Measurements from ENCODE around the gene CTBP2. TPM values are rescaled to one million over a fixed set of nuclear protein-coding genes. Genes with fewer than 3 reads are reported as not detected.

Gene CTBP2
- total RNA-seq, 3 donors from 2014 or later = 1.0 to 1.4 (median 1.3) TPM

- Mint-ChIP-seq H3K4me3 (no peak overlapping the region), H3K27me3 (ENCODE audit: low read depth) (peaks cover 3% of the 10 kb centered on the region), H3K4me1 (ENCODE audit: low read depth) (no peaks in the 10 kb centered on the region), H3K9me3 (no peaks in the 10 kb centered on the region), H3K36me3 (ENCODE audit: insufficient read depth) (no peaks in the 10 kb centered on the region)
- ATAC-seq = no peak
- DNase-seq = no peak
Measured at GRCh38 chr10:125121003-125121402, 39.4 kb downstream of the CTBP2 start.

- Mint-ChIP-seq H3K9me3 (no peaks in the 10 kb centered on the region), H3K27me3 (ENCODE audit: low read depth) (peaks cover 3% of the 10 kb centered on the region), H3K36me3 (ENCODE audit: insufficient read depth) (no peaks in the 10 kb centered on the region), H3K4me1 (ENCODE audit: low read depth) (no peaks in the 10 kb centered on the region), H3K4me3 (no peak overlapping the region)
- ATAC-seq = no peak
- DNase-seq = no peak
Measured at GRCh38 chr10:125120053-125120710, 40.2 kb downstream of the CTBP2 start.

GRCh38 chr10:125118701-125119100, 41.7 kb downstream of the CTBP2 start:
- DNase-seq = no peak
- H3K9me3 Mint-ChIP-seq = no peaks in the 10 kb centered on the region
- H3K27me3 Mint-ChIP-seq (ENCODE audit: low read depth) = peaks cover 3% of the 10 kb centered on the region
- no peak for ATAC-seq
- no peak overlapping the region for H3K4me3 Mint-ChIP-seq
- H3K4me1 Mint-ChIP-seq (ENCODE audit: low read depth) = no peaks in the 10 kb centered on the region
- no peaks in the 10 kb centered on the region for H3K36me3 Mint-ChIP-seq (ENCODE audit: insufficient read depth)

- Mint-ChIP-seq H3K4me3 (no peak overlapping the region), H3K36me3 (ENCODE audit: insufficient read depth) (no peaks in the 10 kb centered on the region), H3K4me1 (ENCODE audit: low read depth) (no peaks in the 10 kb centered on the region), H3K9me3 (no peaks in the 10 kb centered on the region), H3K27me3 (ENCODE audit: low read depth) (peaks cover 3% of the 10 kb centered on the region)
- ATAC-seq (no peak), DNase-seq (no peak)
Measured at GRCh38 chr10:125118011-125118611, 42.3 kb downstream of the CTBP2 start.

- Mint-ChIP-seq H3K27me3 (ENCODE audit: low read depth) (peaks cover 3% of the 10 kb centered on the region), H3K36me3 (ENCODE audit: insufficient read depth) (no peaks in the 10 kb centered on the region), H3K4me1 (ENCODE audit: low read depth) (no peaks in the 10 kb centered on the region), H3K9me3 (no peaks in the 10 kb centered on the region), H3K4me3 (no peak overlapping the region)
- ATAC-seq = no peak
- no peak for DNase-seq
Measured at GRCh38 chr10:125116652-125117310, 43.6 kb downstream of the CTBP2 start.

DNA sequence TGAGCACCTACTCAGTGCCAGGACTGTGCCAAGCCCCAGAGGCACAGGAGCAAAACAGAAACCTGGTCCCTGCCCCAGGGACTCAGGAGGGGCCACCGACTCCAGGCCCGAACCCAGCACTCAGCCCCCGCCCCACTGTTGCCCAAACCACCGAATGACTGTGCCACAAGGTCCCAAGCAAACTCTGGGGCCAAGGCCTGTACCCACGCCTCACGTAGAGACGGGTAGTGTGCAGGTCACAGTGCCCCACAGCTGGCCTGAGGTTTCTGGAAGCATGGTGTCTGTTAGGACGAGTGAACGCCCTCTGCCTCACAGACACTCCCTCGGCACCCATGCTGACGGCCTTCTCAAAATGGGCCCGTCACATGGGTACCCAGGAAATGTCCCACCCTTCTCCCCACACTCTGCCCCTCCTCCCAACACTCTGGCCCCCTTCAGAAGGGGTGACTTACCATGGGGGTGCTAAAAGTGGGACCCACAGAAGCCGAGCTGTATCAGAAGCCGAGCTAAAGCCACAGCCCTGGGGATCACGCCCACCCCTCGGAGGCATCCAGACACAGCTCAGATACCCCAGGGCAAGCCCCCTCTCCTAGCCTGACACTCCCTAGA, 44.2 kb downstream of the CTBP2 start:
- DNase-seq = no peak
- Mint-ChIP-seq H3K4me3 (no peak overlapping the region), H3K9me3 (no peaks in the 10 kb centered on the region), H3K36me3 (ENCODE audit: insufficient read depth) (no peaks in the 10 kb centered on the region), H3K4me1 (ENCODE audit: low read depth) (no peaks in the 10 kb centered on the region), H3K27me3 (ENCODE audit: low read depth) (peaks cover 3% of the 10 kb centered on the region)
- no peak for ATAC-seq

DNA sequence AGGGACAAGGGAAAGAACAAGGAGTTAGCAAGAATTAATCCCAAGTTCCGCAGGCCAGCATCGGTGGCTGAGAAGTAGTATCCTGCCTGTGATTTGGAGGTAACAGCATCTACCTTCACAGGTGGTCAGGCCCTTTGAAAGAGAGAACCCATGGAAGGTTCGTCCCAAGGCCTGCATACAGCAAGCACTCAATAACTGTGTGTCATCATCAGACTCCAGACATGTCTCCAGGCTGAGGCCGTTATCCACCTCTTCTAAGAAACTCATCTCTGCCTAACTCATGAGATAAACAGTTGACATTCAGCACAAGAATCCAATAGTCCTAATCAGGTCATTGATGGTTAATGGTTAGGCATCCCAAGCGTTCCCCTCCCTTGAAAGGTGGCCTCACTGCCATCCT, 45.0 kb downstream of the CTBP2 start:
- H3K9me3 Mint-ChIP-seq = no peaks in the 10 kb centered on the region
- no peaks in the 10 kb centered on the region for H3K4me1 Mint-ChIP-seq (ENCODE audit: low read depth)
- ATAC-seq (no peak), DNase-seq (no peak)
- H3K4me3 Mint-ChIP-seq = no peak overlapping the region
- H3K27me3 Mint-ChIP-seq (ENCODE audit: low read depth) = peaks cover 3% of the 10 kb centered on the region
- no peaks in the 10 kb centered on the region for H3K36me3 Mint-ChIP-seq (ENCODE audit: insufficient read depth)

DNA sequence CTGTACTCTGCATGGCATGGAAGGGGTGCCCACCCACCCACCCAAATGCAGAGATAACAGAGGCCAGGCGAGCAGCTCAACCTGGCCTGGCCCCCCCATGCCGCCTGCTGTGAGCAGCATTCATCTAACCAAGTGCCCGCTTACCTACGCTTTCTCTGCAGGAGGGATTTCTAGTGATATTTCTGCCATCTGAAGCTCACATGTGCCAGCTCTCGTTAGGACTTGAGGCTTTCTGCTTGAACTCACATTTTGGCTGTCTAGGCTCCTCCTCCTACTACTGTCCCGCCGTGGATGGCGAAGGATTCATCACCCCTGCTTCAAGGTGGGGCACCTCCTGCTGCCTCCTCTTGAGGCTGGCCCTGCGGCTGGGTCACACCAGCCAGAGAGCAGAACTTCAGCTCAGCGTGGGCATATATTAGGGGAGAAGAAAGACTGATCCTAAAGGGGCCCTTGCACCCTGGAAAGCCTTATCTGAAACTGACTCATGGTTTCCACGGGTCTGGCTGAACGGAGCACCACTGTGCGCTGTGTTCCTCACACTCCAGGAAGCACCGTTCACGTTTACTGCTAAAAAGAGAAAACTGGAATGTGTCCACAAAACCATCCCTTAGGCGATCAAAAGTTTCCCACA, 45.5 kb downstream of the CTBP2 start:
- no peak for DNase-seq
- ATAC-seq = no peak
- no peaks in the 10 kb centered on the region for H3K4me1 Mint-ChIP-seq (ENCODE audit: low read depth)
- no peaks in the 10 kb centered on the region for H3K36me3 Mint-ChIP-seq (ENCODE audit: insufficient read depth)
- no peaks in the 10 kb centered on the region for H3K9me3 Mint-ChIP-seq
- peaks cover 3% of the 10 kb centered on the region for H3K27me3 Mint-ChIP-seq (ENCODE audit: low read depth)
- no peak overlapping the region for H3K4me3 Mint-ChIP-seq

GRCh38 chr10:125113691-125114371, 46.5 kb downstream of the CTBP2 start:
- Mint-ChIP-seq H3K4me1 (ENCODE audit: low read depth) (no peaks in the 10 kb centered on the region), H3K4me3 (no peak overlapping the region), H3K27me3 (ENCODE audit: low read depth) (peaks cover 3% of the 10 kb centered on the region), H3K9me3 (no peaks in the 10 kb centered on the region), H3K36me3 (ENCODE audit: insufficient read depth) (no peaks in the 10 kb centered on the region)
- ATAC-seq (no peak), DNase-seq (no peak)

DNA sequence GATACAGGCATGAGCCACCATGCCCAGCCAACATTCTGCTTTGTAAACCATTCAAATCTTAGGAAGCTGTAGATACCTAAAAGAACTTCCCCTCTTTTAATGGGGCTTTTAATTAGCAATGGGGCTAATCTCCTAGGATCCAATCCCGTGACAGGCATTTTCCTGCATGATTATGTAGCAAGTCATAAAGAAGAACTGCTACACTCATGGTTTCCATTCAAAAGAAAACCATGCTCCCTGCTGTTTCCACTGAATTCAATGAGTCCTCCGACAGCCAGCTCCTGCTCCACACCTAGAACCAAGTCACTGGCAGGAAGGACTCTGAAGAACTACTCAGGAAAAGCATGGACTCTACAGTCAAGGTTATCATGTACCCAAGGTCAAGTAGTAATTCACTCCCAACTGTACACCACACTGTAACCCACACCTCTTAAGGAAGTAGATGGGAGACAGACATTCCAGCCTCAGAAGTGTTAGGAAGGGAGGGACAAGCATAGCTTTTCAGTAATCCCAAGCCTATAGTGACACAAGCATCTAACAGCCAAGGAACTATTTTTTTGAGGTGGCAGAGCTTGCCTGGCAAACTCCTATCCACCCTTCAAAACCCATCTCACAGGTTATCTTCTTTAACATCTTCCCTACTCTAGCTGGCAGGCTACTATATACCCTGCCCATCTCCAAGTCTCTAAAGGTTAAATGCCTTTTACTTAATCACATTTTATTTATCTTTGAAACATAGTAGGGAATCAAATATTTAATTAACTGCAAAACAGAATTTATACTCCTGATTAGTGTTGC, 47.5 kb downstream of the CTBP2 start:
- Mint-ChIP-seq H3K9me3 (peaks cover 2% of the 10 kb centered on the region), H3K36me3 (ENCODE audit: insufficient read depth) (no peaks in the 10 kb centered on the region), H3K27me3 (ENCODE audit: low read depth) (no peaks in the 10 kb centered on the region), H3K4me3 (no peak overlapping the region), H3K4me1 (ENCODE audit: low read depth) (no peaks in the 10 kb centered on the region)
- no peak for ATAC-seq
- DNase-seq = no peak

DNA sequence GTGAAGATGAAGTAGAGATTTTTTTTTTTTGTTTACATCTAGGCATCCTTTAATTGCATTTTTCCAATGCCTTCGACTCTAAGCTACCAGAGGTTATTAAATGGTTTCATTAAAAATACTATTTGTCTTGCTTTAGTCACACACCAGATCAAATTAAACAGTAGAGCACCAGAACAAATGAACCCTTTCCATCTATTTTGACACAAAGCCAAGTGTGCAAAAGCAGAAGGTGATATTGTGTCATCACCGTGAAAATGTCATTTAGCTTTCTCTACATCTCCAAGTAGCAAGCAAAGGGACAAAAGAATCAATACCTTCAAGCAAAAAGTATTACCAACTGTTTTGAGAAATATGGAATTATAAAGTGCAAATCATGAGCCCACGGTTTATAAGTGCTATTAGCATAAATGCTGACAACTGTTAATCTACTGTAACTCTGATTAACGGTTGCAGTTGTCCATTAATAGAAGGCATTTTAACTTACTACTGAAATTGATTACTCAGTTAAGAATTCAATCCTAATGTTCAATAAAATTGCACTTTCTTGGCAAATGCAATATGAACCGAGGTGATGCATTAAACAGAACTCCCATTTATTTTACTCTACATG, 49.1 kb downstream of the CTBP2 start:
- ATAC-seq (no peak), DNase-seq (no peak)
- no peaks in the 10 kb centered on the region for H3K36me3 Mint-ChIP-seq (ENCODE audit: insufficient read depth)
- no peaks in the 10 kb centered on the region for H3K27me3 Mint-ChIP-seq (ENCODE audit: low read depth)
- H3K9me3 Mint-ChIP-seq = peaks cover 7% of the 10 kb centered on the region
- no peaks in the 10 kb centered on the region for H3K4me1 Mint-ChIP-seq (ENCODE audit: low read depth)
- no peak overlapping the region for H3K4me3 Mint-ChIP-seq

GRCh38 chr10:125107965-125108580, 52.3 kb downstream of the CTBP2 start:
- no peak overlapping the region for H3K4me3 Mint-ChIP-seq
- H3K4me1 Mint-ChIP-seq (ENCODE audit: low read depth) = no peaks in the 10 kb centered on the region
- ATAC-seq (no peak), DNase-seq (no peak)
- no peaks in the 10 kb centered on the region for H3K27me3 Mint-ChIP-seq (ENCODE audit: low read depth)
- no peaks in the 10 kb centered on the region for H3K36me3 Mint-ChIP-seq (ENCODE audit: insufficient read depth)
- peaks cover 7% of the 10 kb centered on the region for H3K9me3 Mint-ChIP-seq

All from activated T-cell treated with anti-CD3 and anti-CD28 coated beads, Interleukin-2, amount 50 U/mL, for 4 hours (primary cell).